GM12874 (cell line): ENCODE results near the gene HS2ST1.

Experiments
- CTCF ChIP-seq: IDR thresholded peaks from 2 replicates; pipeline ENCODE4 v1.5.1; 2011; ENCODE audit warnings: low read depth, mild to moderate bottlenecking, control low read depth, low read length, moderate library complexity; ENCODE audit not compliant: insufficient read depth

Gene HS2ST1

GRCh38 chr1:86992861-86993260 is 78.4 kb downstream of the HS2ST1 start:
- no peak for TF ChIP-seq CTCF

- no peak for TF ChIP-seq CTCF
These were observed 79.0 kb downstream of the HS2ST1 start for GRCh38 chr1:86993269-86993985.

- TF ChIP-seq CTCF = no peak
These were observed 79.6 kb downstream of the HS2ST1 start for GRCh38 chr1:86994061-86994460.

- no peak for TF ChIP-seq CTCF
These were observed 83.1 kb downstream of the HS2ST1 start for GRCh38 chr1:86997538-86997937.

GRCh38 chr1:86998280-86998679 is 83.8 kb downstream of the HS2ST1 start:
- TF ChIP-seq CTCF = no peak

GRCh38 chr1:86998727-86999126 is 84.3 kb downstream of the HS2ST1 start:
- no peak for TF ChIP-seq CTCF

GRCh38 chr1:87000460-87000859 is 86.0 kb downstream of the HS2ST1 start:
- no peak for TF ChIP-seq CTCF
